Ishikawa (cell line): ENCODE data around the gene KLHDC9.

Source experiments
- CEBPB ChIP-seq: IDR thresholded peaks from 2 replicates; pipeline ENCODE4 v1.6.1; 2012
- CREB1 ChIP-seq: IDR thresholded peaks from 2 replicates; pipeline ENCODE4 v1.6.1; 2012; ENCODE audit warnings: low read depth
- EGR1 ChIP-seq: IDR thresholded peaks from 2 replicates; pipeline ENCODE4 v1.6.1; 2012
- EP300 ChIP-seq: IDR thresholded peaks from 2 replicates; pipeline ENCODE4 v1.6.1; 2012; ENCODE audit warnings: borderline replicate concordance
- NFIC ChIP-seq: IDR thresholded peaks from 2 replicates; pipeline ENCODE4 v1.6.1; 2012
- RAD21 ChIP-seq: IDR thresholded peaks from 2 replicates; pipeline ENCODE4 v1.6.1; 2012; ENCODE audit warnings: low read depth
- TAF1 ChIP-seq: IDR thresholded peaks from 2 replicates; pipeline ENCODE4 v1.6.1; 2012; ENCODE audit warnings: low read depth, mild to moderate bottlenecking
- TCF12 ChIP-seq: IDR thresholded peaks from 2 replicates; pipeline ENCODE4 v1.6.1; 2012; ENCODE audit warnings: low read depth
- YY1 ChIP-seq: IDR thresholded peaks from 2 replicates; pipeline ENCODE4 v1.6.1; 2012; ENCODE audit warnings: low read depth
- ZBTB7A ChIP-seq: IDR thresholded peaks from 2 replicates; pipeline ENCODE4 v1.6.1; 2012; ENCODE audit warnings: low read depth
- TF ChIP-seq, protein P1 (sequence below): IDR thresholded peaks from 2 replicates; pipeline ENCODE4 v1.6.1; 2012
- TF ChIP-seq, protein P2 (sequence below): IDR thresholded peaks from 2 replicates; pipeline ENCODE4 v1.6.1; 2012; ENCODE audit warnings: low read depth, mild to moderate bottlenecking

DNA sequence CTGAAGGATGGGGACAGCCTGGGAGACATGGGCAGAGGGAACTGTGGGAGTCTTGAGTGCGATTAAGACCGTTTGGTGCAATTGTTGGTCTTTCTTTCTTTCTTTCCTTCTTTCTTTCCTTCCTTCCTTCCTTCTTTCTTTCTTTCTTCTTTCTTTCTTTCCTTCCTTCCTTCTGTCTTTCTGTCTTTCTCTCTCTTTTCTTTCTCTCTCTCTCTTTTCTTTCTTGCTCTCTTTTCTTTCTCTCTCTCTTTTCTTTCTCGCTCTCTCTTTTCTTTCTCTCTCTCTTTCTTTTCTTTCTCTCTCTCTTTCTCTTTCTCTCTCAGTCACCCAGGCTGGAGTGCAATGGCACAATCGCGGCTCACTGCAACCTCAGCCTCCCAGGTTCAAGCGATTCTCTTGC is 2.9 kb upstream of the KLHDC9 start:
- TF ChIP-seq CREB1 = no peak
- TF ChIP-seq, protein P1, sequence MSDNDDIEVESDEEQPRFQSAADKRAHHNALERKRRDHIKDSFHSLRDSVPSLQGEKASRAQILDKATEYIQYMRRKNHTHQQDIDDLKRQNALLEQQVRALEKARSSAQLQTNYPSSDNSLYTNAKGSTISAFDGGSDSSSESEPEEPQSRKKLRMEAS = no peak
- TF ChIP-seq TAF1 = no peak
- TF ChIP-seq TCF12 = no peak
- TF ChIP-seq YY1 = no peak
- TF ChIP-seq ZBTB7A = no peak
- TF ChIP-seq, protein P2, sequence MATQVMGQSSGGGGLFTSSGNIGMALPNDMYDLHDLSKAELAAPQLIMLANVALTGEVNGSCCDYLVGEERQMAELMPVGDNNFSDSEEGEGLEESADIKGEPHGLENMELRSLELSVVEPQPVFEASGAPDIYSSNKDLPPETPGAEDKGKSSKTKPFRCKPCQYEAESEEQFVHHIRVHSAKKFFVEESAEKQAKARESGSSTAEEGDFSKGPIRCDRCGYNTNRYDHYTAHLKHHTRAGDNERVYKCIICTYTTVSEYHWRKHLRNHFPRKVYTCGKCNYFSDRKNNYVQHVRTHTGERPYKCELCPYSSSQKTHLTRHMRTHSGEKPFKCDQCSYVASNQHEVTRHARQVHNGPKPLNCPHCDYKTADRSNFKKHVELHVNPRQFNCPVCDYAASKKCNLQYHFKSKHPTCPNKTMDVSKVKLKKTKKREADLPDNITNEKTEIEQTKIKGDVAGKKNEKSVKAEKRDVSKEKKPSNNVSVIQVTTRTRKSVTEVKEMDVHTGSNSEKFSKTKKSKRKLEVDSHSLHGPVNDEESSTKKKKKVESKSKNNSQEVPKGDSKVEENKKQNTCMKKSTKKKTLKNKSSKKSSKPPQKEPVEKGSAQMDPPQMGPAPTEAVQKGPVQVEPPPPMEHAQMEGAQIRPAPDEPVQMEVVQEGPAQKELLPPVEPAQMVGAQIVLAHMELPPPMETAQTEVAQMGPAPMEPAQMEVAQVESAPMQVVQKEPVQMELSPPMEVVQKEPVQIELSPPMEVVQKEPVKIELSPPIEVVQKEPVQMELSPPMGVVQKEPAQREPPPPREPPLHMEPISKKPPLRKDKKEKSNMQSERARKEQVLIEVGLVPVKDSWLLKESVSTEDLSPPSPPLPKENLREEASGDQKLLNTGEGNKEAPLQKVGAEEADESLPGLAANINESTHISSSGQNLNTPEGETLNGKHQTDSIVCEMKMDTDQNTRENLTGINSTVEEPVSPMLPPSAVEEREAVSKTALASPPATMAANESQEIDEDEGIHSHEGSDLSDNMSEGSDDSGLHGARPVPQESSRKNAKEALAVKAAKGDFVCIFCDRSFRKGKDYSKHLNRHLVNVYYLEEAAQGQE = no peak
- no peak for TF ChIP-seq EP300
- TF ChIP-seq CEBPB = no peak
- no peak for TF ChIP-seq EGR1
- no peak for TF ChIP-seq RAD21
- TF ChIP-seq NFIC = no peak
